H1 (cell line): ENCODE results near the gene GALT.

Experiments used
- POLR2A ChIP-seq, 2 experiments: IDR thresholded peaks; 1 replicate in 1 of 2; 2 replicates in 1 of 2; pipeline ENCODE4 v1.6.1; 2011; ENCODE audit warnings: low read depth in 2 of 2, low read length in 2 of 2, mild to moderate bottlenecking in 2 of 2; ENCODE audit errors: control extremely low read depth in 1 of 2
- TF ChIP-seq, protein P1 (sequence below), 3 experiments: IDR thresholded peaks; 1 replicate in 2 of 3; 2 replicates in 1 of 3; pipeline versions ENCODE4 v1.5.1 to v1.6.1; 2011; ENCODE audit warnings: low read length in 3 of 3, mild to moderate bottlenecking in 3 of 3, inconsistent platforms in 2 of 3, low read depth in 1 of 3, moderate library complexity in 1 of 3; ENCODE audit not compliant: insufficient read depth in 1 of 3; ENCODE audit errors: control extremely low read depth in 1 of 3

DNA sequence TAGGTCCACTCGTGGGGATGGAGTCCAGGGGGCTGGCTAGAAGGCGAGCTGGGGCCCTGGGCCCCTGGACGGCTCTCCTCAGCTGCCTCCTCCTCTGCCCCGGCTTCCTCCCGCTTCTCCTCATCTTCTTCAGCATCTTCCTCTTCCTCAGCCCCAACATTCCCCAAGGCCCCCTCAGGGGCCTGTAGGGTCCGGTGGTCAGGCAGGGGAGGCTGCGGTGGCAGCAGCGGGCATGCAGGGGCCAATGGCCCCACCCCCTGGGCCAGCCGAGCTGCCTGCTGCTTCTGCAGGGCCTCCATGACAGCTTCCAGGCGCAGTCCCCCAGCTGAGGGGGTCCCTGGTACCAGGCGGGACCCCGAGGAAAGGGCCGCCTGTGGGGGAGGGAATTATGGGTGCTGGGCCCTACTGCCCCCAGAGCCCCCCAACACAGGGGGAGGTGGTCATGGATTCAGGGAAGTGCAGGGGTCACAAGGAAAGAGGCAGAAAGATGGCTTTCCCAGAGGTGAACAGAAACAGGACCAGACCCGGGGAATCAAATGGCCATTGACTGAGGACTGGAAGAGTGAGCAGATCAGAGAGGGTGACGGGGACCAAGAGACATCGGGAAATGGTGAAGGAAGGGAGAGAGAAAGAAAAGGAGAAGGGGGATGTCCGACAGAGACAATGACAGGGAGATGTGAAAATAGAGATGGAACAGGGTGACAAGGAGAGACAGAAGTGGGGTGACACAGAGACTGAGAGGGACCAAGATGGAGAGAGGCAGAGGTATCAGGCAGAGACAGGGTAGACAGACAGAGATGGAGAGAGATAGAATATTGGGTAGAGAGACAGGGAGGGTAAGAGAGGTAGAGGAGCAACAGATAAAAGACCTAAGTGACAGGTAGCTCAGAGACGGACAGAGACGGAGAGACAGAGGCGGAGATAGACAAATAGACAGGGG is 18.5 kb upstream of the GALT start:
- TF ChIP-seq, protein P1, sequence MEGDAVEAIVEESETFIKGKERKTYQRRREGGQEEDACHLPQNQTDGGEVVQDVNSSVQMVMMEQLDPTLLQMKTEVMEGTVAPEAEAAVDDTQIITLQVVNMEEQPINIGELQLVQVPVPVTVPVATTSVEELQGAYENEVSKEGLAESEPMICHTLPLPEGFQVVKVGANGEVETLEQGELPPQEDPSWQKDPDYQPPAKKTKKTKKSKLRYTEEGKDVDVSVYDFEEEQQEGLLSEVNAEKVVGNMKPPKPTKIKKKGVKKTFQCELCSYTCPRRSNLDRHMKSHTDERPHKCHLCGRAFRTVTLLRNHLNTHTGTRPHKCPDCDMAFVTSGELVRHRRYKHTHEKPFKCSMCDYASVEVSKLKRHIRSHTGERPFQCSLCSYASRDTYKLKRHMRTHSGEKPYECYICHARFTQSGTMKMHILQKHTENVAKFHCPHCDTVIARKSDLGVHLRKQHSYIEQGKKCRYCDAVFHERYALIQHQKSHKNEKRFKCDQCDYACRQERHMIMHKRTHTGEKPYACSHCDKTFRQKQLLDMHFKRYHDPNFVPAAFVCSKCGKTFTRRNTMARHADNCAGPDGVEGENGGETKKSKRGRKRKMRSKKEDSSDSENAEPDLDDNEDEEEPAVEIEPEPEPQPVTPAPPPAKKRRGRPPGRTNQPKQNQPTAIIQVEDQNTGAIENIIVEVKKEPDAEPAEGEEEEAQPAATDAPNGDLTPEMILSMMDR (IDR thresholded peaks at IDR 0.05; ENCODE audit: control extremely low read depth in 1 of 3, insufficient read depth in 1 of 3, low read depth in 1 of 3, low read length in 3 of 3), result no peak
- TF ChIP-seq POLR2A (IDR thresholded peaks at IDR 0.05; ENCODE audit: control extremely low read depth in 1 of 2, low read depth in 2 of 2, low read length in 2 of 2), result no peak
